ENCODE data around the gene SLC9C2. TPM values are rescaled to one million over a fixed set of nuclear protein-coding genes. Genes with fewer than 3 reads are reported as not detected.

SLC9C2 gene
- total RNA-seq, 1 experiment from 2014 or later, result not detected

- no peak overlapping the region for H3K27ac Mint-ChIP-seq
- ChIA-PET POLR2A (no interaction called here), CTCF (no interaction called here)
- no peaks in the 10 kb centered on the region for H3K36me3 Mint-ChIP-seq
- DNase-seq (ENCODE audit: low spot score) (no peak), ATAC-seq (no peak)
- TF ChIP-seq RORB (CRISPR knock-in tag; IDR thresholded peaks at IDR 0.05), result no peak
- no peak for TF ChIP-seq ZBTB43 (CRISPR knock-in tag; IDR thresholded peaks at IDR 0.05)
- TF ChIP-seq SOX15 (CRISPR knock-in tag; IDR thresholded peaks at IDR 0.05), result no peak
- TF ChIP-seq, protein P1, sequence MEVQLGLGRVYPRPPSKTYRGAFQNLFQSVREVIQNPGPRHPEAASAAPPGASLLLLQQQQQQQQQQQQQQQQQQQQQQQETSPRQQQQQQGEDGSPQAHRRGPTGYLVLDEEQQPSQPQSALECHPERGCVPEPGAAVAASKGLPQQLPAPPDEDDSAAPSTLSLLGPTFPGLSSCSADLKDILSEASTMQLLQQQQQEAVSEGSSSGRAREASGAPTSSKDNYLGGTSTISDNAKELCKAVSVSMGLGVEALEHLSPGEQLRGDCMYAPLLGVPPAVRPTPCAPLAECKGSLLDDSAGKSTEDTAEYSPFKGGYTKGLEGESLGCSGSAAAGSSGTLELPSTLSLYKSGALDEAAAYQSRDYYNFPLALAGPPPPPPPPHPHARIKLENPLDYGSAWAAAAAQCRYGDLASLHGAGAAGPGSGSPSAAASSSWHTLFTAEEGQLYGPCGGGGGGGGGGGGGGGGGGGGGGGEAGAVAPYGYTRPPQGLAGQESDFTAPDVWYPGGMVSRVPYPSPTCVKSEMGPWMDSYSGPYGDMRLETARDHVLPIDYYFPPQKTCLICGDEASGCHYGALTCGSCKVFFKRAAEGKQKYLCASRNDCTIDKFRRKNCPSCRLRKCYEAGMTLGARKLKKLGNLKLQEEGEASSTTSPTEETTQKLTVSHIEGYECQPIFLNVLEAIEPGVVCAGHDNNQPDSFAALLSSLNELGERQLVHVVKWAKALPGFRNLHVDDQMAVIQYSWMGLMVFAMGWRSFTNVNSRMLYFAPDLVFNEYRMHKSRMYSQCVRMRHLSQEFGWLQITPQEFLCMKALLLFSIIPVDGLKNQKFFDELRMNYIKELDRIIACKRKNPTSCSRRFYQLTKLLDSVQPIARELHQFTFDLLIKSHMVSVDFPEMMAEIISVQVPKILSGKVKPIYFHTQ (CRISPR knock-in tag; IDR thresholded peaks at IDR 0.05), result no peak
- TF ChIP-seq SP1 (CRISPR knock-in tag; conservative IDR thresholded peaks at IDR 0.05), result no peak
- TF ChIP-seq, protein P2, sequence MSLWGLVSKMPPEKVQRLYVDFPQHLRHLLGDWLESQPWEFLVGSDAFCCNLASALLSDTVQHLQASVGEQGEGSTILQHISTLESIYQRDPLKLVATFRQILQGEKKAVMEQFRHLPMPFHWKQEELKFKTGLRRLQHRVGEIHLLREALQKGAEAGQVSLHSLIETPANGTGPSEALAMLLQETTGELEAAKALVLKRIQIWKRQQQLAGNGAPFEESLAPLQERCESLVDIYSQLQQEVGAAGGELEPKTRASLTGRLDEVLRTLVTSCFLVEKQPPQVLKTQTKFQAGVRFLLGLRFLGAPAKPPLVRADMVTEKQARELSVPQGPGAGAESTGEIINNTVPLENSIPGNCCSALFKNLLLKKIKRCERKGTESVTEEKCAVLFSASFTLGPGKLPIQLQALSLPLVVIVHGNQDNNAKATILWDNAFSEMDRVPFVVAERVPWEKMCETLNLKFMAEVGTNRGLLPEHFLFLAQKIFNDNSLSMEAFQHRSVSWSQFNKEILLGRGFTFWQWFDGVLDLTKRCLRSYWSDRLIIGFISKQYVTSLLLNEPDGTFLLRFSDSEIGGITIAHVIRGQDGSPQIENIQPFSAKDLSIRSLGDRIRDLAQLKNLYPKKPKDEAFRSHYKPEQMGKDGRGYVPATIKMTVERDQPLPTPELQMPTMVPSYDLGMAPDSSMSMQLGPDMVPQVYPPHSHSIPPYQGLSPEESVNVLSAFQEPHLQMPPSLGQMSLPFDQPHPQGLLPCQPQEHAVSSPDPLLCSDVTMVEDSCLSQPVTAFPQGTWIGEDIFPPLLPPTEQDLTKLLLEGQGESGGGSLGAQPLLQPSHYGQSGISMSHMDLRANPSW (CRISPR knock-in tag; conservative IDR thresholded peaks at IDR 0.05; ENCODE audit: low read depth), result no peak
- no peak for TF ChIP-seq ZNF281 (CRISPR knock-in tag; IDR thresholded peaks at IDR 0.05)
- no peak for TF ChIP-seq GTF2I (CRISPR knock-in tag; conservative IDR thresholded peaks at IDR 0.05)
- TF ChIP-seq SMAD4 (CRISPR knock-in tag; IDR thresholded peaks at IDR 0.05), result no peak
- no peak for TF ChIP-seq ZMAT4 (CRISPR knock-in tag; IDR thresholded peaks at IDR 0.05)
- TF ChIP-seq MXD4 (CRISPR knock-in tag; IDR thresholded peaks at IDR 0.05; ENCODE audit: borderline replicate concordance), result no peak
- TF ChIP-seq, protein P3, sequence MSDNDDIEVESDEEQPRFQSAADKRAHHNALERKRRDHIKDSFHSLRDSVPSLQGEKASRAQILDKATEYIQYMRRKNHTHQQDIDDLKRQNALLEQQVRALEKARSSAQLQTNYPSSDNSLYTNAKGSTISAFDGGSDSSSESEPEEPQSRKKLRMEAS (CRISPR knock-in tag; IDR thresholded peaks at IDR 0.05), result no peak
- TF ChIP-seq CREB1 (CRISPR knock-in tag; IDR thresholded peaks at IDR 0.05), result no peak
- no peak for TF ChIP-seq NFYB (CRISPR knock-in tag; conservative IDR thresholded peaks at IDR 0.05; ENCODE audit: low read depth)
- peaks cover 47% of the 10 kb centered on the region for H3K4me1 Mint-ChIP-seq
- H3K27me3 Mint-ChIP-seq (ENCODE audit: low read depth), result no peaks in the 10 kb centered on the region
- H3K4me3 Mint-ChIP-seq, result no peak overlapping the region
- no peaks in the 10 kb centered on the region for H3K9me3 Mint-ChIP-seq
These were observed 70.6 kb downstream of the SLC9C2 start for GRCh38 chr1:173532237-173532636.
